ENCODE results near the gene FAM229A.

FAM229A gene

GRCh38 chr1:32335535-32335789 is 26.8 kb downstream of the FAM229A start:
- TF ChIP-seq CTCF (conservative IDR thresholded peaks at IDR 0.05; ENCODE audit: low read depth, low read length) = no peak
- no peak for DNase-seq (ENCODE audit: low read depth)
- H3K4me3 ChIP-seq (ENCODE audit: low read depth, low read length) = peak overlapping the region; percentile 70

- no peak for DNase-seq (ENCODE audit: low read depth)
Observed at GRCh38 chr1:32334864-32335534, 27.3 kb downstream of the FAM229A start.

GRCh38 chr1:32334274-32334861 is 27.9 kb downstream of the FAM229A start:
- H3K4me3 ChIP-seq (ENCODE audit: low read depth, low read length) = peak overlapping the region; percentile 70
- DNase-seq (ENCODE audit: low read depth) = no peak
- TF ChIP-seq CTCF (conservative IDR thresholded peaks at IDR 0.05; ENCODE audit: low read depth, low read length) = no peak

More at GRCh38 chr1:32334864-32335534, 27.3 kb downstream of the FAM229A start:
- TF ChIP-seq CTCF (conservative IDR thresholded peaks at IDR 0.05; ENCODE audit: low read depth, low read length) = peak; percentile 54
- peak overlapping the region; percentile 70 for H3K4me3 ChIP-seq (ENCODE audit: low read depth, low read length)

- no peak overlapping the region for H3K4me3 ChIP-seq (ENCODE audit: low read depth, low read length)
- no peak for TF ChIP-seq CTCF (conservative IDR thresholded peaks at IDR 0.05; ENCODE audit: low read depth, low read length)
- DNase-seq (ENCODE audit: low read depth) = no peak
Observed at GRCh38 chr1:32333251-32333963, 28.9 kb downstream of the FAM229A start.

GRCh38 chr1:32332290-32333079 is 29.8 kb downstream of the FAM229A start:
- DNase-seq (ENCODE audit: low read depth) = no peak
- H3K4me3 ChIP-seq (ENCODE audit: low read depth, low read length) = no peak overlapping the region
- TF ChIP-seq CTCF (conservative IDR thresholded peaks at IDR 0.05; ENCODE audit: low read depth, low read length) = no peak

GRCh38 chr1:32331549-32331948 is 30.7 kb downstream of the FAM229A start:
- no peak for TF ChIP-seq CTCF (conservative IDR thresholded peaks at IDR 0.05; ENCODE audit: low read depth, low read length)
- no peak overlapping the region for H3K4me3 ChIP-seq (ENCODE audit: low read depth, low read length)

More at GRCh38 chr1:32331549-32331948, 30.7 kb downstream of the FAM229A start:
- no peak for DNase-seq (ENCODE audit: low read depth)

Data from choroid plexus epithelial cell (primary cell).